SK-N-SH treated with all-trans-retinoic acid at 6 μM for 48 hours (cell line): ENCODE data around the gene CXCL17.

ENCODE experiments used
- ARNTL ChIP-seq: fragments of 450-650 bp; formaldehyde crosslinking; IDR thresholded peaks from 2 replicates; pipeline ENCODE4 v1.5.0; 2020; ENCODE audit warnings: low read depth, mild to moderate bottlenecking, moderate library complexity, borderline replicate concordance
- CSRNP3 ChIP-seq: fragments of 250-450 bp; sonication (Bioruptor Pico); IDR thresholded peaks from 2 replicates; pipeline ENCODE4 v1.5.1; 2021; ENCODE audit warnings: mild to moderate bottlenecking, moderate library complexity
- GLIS3 ChIP-seq: fragments of 250-450 bp; sonication (Bioruptor Pico); IDR thresholded peaks from 2 replicates; pipeline ENCODE4 v1.5.0; 2020; ENCODE audit warnings: mild to moderate bottlenecking, moderate library complexity
- ISL1 ChIP-seq: fragments of 250-450 bp; sonication (Bioruptor Pico); IDR thresholded peaks from 2 replicates; pipeline ENCODE4 v2.1.2; 2022; ENCODE audit warnings: mild to moderate bottlenecking, moderate library complexity
- PATZ1 ChIP-seq: fragments of 250-450 bp; sonication (Bioruptor Pico); IDR thresholded peaks from 2 replicates; pipeline ENCODE4 v1.8.0; 2020; ENCODE audit warnings: mild to moderate bottlenecking, moderate library complexity, borderline replicate concordance
- SNAI2 ChIP-seq: fragments of 250-450 bp; sonication (Bioruptor Pico); IDR thresholded peaks from 2 replicates; pipeline ENCODE4 v1.5.0; 2020; ENCODE audit warnings: mild to moderate bottlenecking, moderate library complexity
- ZNF565 ChIP-seq: fragments of 450-650 bp; formaldehyde crosslinking; conservative IDR thresholded peaks from 2 replicates; pipeline ENCODE4 v1.5.0; 2020; ENCODE audit warnings: low read depth, mild to moderate bottlenecking, moderate library complexity

- TF ChIP-seq SNAI2 (no peak), ZNF565 (CRISPR knock-in tag) (no peak), GLIS3 (CRISPR knock-in tag) (no peak), ARNTL (CRISPR knock-in tag) (no peak), ISL1 (CRISPR knock-in tag) (no peak), CSRNP3 (no peak), PATZ1 (CRISPR knock-in tag) (no peak)
Measured at GRCh38 chr19:42480335-42481095, 37.8 kb upstream of the CXCL17 start.
